GM19324 (cell line): Measurements from ENCODE around the gene IRS1.
"Not testable (repeated sequence)": the region's sequence is repeated elsewhere in the genome, so short reads cannot be mapped to it uniquely, and the experiment has no call there.

Experiments
- ATAC-seq: cut with Tn5 transposase; IDR thresholded peaks from one replicate; pipeline ENCODE4 v1.9.1; 2021; ENCODE audit warnings: mild to moderate bottlenecking, moderate library complexity; ENCODE audit not compliant: unreplicated experiment, low FRiP score

IRS1 gene, protein sequence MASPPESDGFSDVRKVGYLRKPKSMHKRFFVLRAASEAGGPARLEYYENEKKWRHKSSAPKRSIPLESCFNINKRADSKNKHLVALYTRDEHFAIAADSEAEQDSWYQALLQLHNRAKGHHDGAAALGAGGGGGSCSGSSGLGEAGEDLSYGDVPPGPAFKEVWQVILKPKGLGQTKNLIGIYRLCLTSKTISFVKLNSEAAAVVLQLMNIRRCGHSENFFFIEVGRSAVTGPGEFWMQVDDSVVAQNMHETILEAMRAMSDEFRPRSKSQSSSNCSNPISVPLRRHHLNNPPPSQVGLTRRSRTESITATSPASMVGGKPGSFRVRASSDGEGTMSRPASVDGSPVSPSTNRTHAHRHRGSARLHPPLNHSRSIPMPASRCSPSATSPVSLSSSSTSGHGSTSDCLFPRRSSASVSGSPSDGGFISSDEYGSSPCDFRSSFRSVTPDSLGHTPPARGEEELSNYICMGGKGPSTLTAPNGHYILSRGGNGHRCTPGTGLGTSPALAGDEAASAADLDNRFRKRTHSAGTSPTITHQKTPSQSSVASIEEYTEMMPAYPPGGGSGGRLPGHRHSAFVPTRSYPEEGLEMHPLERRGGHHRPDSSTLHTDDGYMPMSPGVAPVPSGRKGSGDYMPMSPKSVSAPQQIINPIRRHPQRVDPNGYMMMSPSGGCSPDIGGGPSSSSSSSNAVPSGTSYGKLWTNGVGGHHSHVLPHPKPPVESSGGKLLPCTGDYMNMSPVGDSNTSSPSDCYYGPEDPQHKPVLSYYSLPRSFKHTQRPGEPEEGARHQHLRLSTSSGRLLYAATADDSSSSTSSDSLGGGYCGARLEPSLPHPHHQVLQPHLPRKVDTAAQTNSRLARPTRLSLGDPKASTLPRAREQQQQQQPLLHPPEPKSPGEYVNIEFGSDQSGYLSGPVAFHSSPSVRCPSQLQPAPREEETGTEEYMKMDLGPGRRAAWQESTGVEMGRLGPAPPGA (N-terminal part only)

GRCh38 chr2:226799211-226799975 is at the start of gene IRS1:
Gene IRS1, minus strand, starts transcription at chr2:226799820. Its CDS starts 1,082 bp downstream, at chr2:226798738.
- peak; percentile 43 for ATAC-seq

DNA sequence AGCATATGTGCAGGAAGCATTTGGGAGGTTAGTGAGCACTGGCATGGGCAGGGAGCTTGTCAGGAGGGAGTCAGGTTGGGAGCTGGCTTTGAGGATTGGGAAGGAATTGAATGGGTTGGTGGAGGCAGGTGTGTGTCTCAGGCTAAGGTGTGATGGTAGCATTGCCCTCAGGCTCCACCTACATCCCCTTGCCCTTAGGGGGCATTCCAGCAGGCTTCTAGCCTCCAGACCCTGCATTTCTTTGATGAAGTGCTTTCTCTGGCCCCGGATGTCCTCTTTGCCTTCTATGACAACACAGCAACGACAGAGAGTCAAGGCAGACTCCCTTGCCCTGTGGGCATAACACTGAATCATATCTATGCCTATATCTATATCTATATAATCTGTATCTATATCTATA is 49.7 kb upstream of the IRS1 start:
- ATAC-seq: no peak

- no peak for ATAC-seq
Observed at GRCh38 chr2:226847511-226847910, 47.9 kb upstream of the IRS1 start.

GRCh38 chr2:226847090-226847489 is 47.5 kb upstream of the IRS1 start:
- ATAC-seq: no peak

- no peak for ATAC-seq
Observed at GRCh38 chr2:226845386-226846116, 45.9 kb upstream of the IRS1 start.

GRCh38 chr2:226843001-226843400 is 43.4 kb upstream of the IRS1 start:
- not testable (repeated sequence) for ATAC-seq

GRCh38 chr2:226839951-226840350 is 40.3 kb upstream of the IRS1 start:
- no peak for ATAC-seq

- ATAC-seq: no peak
Observed at GRCh38 chr2:226839161-226839560, 39.5 kb upstream of the IRS1 start.

- no peak for ATAC-seq
Observed at GRCh38 chr2:226838722-226839121, 39.1 kb upstream of the IRS1 start.

DNA sequence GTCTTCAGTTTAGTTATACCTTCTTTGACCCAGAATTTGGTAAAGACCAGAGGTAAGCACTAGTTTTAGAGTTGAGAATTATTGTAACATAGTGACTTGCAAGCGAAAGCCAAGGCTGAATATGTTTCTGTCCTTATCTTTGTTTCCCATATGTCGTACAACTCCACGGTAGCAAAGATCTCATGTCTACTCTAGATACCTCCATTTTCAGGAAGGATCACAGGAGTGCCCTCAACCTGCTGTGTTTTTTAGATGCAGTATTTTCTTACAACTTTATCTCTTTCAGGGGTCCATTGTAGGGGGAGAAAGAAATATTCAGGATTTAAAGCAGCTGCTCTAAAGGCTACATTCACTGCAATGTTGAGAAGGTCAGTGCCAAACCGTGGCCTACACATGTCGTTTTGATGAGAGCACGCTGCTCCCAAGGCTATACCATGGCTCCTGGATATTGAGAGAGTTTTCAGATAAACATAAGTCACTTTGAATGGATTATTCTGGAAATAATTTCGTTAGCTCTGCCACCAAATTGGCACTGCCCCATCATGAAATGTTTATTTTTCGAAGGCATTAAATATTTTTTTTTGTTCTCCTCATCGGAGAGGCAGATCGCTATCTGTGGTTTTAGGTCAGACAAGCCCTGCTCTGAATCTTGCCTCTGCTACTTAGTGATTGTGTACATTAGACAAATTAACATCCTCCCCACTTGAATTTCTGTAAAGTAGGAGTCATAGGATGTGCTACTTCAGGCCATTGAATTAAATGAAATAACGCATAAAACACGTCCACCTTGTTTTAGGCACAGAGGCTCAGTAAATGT is 38.4 kb upstream of the IRS1 start:
- ATAC-seq: no peak

GRCh38 chr2:226837334-226837733 is 37.7 kb upstream of the IRS1 start:
- no peak for ATAC-seq

GRCh38 chr2:226836548-226836885 is 36.9 kb upstream of the IRS1 start:
- peak; percentile 4 for ATAC-seq

- ATAC-seq: peak; percentile 93
Observed at GRCh38 chr2:226835796-226836547, 36.4 kb upstream of the IRS1 start, which contains the start of gene RHBDD1. Gene RHBDD1, plus strand, starts transcription at chr2:226836054. Its CDS starts 28,640 bp downstream, at chr2:226864694.

DNA sequence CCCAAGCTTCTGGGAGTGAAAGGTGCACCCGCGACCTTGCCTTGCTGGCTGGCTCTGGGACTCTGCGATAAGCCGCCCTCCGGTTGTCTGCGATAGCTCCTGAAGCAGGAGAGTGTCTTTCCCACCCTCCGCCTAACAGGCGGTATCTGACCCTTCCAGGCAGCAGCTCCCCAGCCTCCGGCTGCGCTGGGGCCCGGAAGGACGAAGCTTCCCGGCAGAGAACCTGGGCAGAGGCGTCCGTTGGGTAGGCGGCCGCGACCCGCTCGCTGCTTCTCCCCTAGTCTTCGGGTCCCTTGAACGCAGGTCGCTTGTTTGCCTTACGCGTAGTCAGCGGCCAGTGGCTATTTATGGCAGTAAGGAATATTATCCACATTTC is 35.8 kb upstream of the IRS1 start:
- ATAC-seq: peak; percentile 39

GRCh38 chr2:226834880-226835279 is 35.3 kb upstream of the IRS1 start:
- ATAC-seq: not testable (repeated sequence)

DNA sequence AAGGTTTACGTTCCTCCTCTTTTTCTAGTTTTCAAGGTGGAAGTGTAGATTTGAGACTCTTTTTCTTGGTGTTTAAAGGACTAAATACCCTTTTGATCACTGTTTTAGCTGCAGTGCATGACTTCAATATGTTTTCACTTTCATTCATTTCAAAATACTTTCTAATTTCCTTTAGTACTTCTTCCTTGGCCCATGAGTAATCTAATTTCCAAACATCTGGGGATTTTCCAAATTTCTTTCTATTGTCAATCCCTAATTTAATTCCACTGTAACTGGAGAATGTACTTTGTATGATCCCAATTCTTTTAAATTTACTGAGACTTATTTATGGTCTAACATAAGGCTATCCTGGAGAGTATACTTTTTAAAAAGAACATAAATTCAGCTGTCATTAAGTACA is 32.4 kb upstream of the IRS1 start:
- ATAC-seq: no peak

GRCh38 chr2:226831266-226831665 is 31.6 kb upstream of the IRS1 start:
- ATAC-seq: no peak
